A549 (cell line): ENCODE measurements around the gene SLCO3A1. TPM values are rescaled to one million over a fixed set of nuclear protein-coding genes. Genes with fewer than 3 reads are reported as not detected.

Experiments
- ATAC-seq, 2 experiments: fragments of 200-7000 bp in 1 of 2; fragments of >200 bp in 1 of 2; cut with Nextera tagmentation in 1 of 2; cut with Tn5 transposase in 1 of 2; 3 replicates each; pipeline versions ENCODE4 v1.8.0 to v1.9.1; 2018 to 2020; ENCODE audit warnings: mild to moderate bottlenecking in 1 of 2, moderate library complexity in 1 of 2
- CTCF ChIA-PET: fragments of 300-600 bp; sonication (Branson Sonifier 250); formaldehyde crosslinking; extraction: SDS; loops from one replicate; lab custom pipeline; 2021; ENCODE audit warnings: antibody characterized with exemption, inconsistent platforms; lab: Yijun Ruan, JAX
- POLR2A ChIA-PET: fragments of 350-600 bp; formaldehyde crosslinking; extraction: SDS; loops from one replicate; lab custom pipeline; 2021; ENCODE audit warnings: antibody characterized with exemption, inconsistent platforms; lab: Yijun Ruan, JAX
- DNase-seq, 2 experiments: peaks; one replicate each; pipeline versions ENCODE4 v3.0.0 to v3.0.0-alpha.2; 2011 to 2016; ENCODE audit warnings: low read depth in 1 of 2, low spot score in 1 of 2
- FAIRE-seq: peaks from 2 replicates; lab custom pipeline; 2011; peaks lifted over from hg19 to GRCh38; lab: Jason Lieb, UNC
- H3K27ac ChIP-seq, 2 experiments: fragments of >200 bp; sonication (Bioruptor Twin); formaldehyde crosslinking; 3 replicates each; pipeline ENCODE4 v1.5.1; 2016 to 2017
- H3K4me1 ChIP-seq: fragments of >200 bp; sonication (Bioruptor Twin); formaldehyde crosslinking; 3 replicates; pipeline ENCODE4 v1.6.1; 2016
- H3K4me2 ChIP-seq: fragments of >200 bp; sonication (Bioruptor Twin); formaldehyde crosslinking; 3 replicates; pipeline ENCODE4 v1.6.1; 2016
- H3K4me3 ChIP-seq: fragments of >200 bp; sonication (Bioruptor Twin); formaldehyde crosslinking; 3 replicates; pipeline ENCODE4 v1.5.1; 2016
- H3K9me3 ChIP-seq: fragments of >200 bp; sonication (Bioruptor Twin); formaldehyde crosslinking; 3 replicates; pipeline ENCODE4 v1.6.1; 2016
- CBX2 ChIP-seq: fragments of 200-600 bp; sonication (generic); IDR thresholded peaks from 2 replicates; pipeline ENCODE4 v1.6.1; 2016; ENCODE audit warnings: low read depth, mild to moderate bottlenecking, borderline replicate concordance
- CBX8 ChIP-seq: fragments of 200-600 bp; sonication (generic); IDR thresholded peaks from 2 replicates; pipeline ENCODE4 v1.6.1; 2016
- CHD2 ChIP-seq: fragments of 150-350 bp; IDR thresholded peaks from 2 replicates; pipeline ENCODE4 v1.6.1; 2014; ENCODE audit warnings: low read length; ENCODE audit not compliant: partially characterized antibody
- EHF ChIP-seq: fragments of 250-450 bp; sonication (Bioruptor Pico); IDR thresholded peaks from 2 replicates; pipeline ENCODE4 v1.5.0; 2020; ENCODE audit warnings: mild to moderate bottlenecking
- FOSB ChIP-seq: fragments of 250-450 bp; sonication (Bioruptor Pico); IDR thresholded peaks from 2 replicates; pipeline ENCODE4 v1.5.0; 2020; ENCODE audit warnings: mild to moderate bottlenecking, moderate library complexity
- HDAC2 ChIP-seq: fragments of 200-600 bp; sonication (generic); IDR thresholded peaks from 2 replicates; pipeline ENCODE4 v1.6.1; 2016
- HEYL ChIP-seq: fragments of 250-450 bp; sonication (Bioruptor Pico); IDR thresholded peaks from 2 replicates; pipeline ENCODE4 v1.8.0; 2021; ENCODE audit warnings: mild to moderate bottlenecking, moderate library complexity
- HOXB5 ChIP-seq: fragments of 250-450 bp; sonication (Bioruptor Pico); IDR thresholded peaks from 2 replicates; pipeline ENCODE4 v1.5.0; 2020; ENCODE audit warnings: mild to moderate bottlenecking, moderate library complexity
- JUN ChIP-seq, 2 experiments: fragments of >200 bp; sonication (Bioruptor Twin); formaldehyde crosslinking; IDR thresholded peaks; 2 replicates in 1 of 2; 3 replicates in 1 of 2; pipeline ENCODE4 v1.6.1; 2016 to 2017
- KDM1A ChIP-seq: fragments of 200-600 bp; sonication (generic); IDR thresholded peaks from 2 replicates; pipeline ENCODE4 v1.6.1; 2016; ENCODE audit warnings: low read depth, mild to moderate bottlenecking
- KDM5A ChIP-seq: fragments of 200-600 bp; sonication (generic); IDR thresholded peaks from 2 replicates; pipeline ENCODE4 v1.6.1; 2016; ENCODE audit warnings: antibody characterized with exemption, mild to moderate bottlenecking
- PHF8 ChIP-seq: fragments of 200-600 bp; sonication (generic); IDR thresholded peaks from 2 replicates; pipeline ENCODE4 v1.6.1; 2016; ENCODE audit warnings: low read depth, mild to moderate bottlenecking, antibody characterized with exemption, moderate library complexity, borderline replicate concordance
- POLR2A ChIP-seq: IDR thresholded peaks from 2 replicates; pipeline ENCODE4 v1.6.1; 2012; ENCODE audit warnings: mild to moderate bottlenecking, low read length
- POLR2AphosphoS2 ChIP-seq: conservative IDR thresholded peaks from 2 replicates; pipeline ENCODE4 v1.6.1; 2012; ENCODE audit warnings: low read length, improper control_type of control experiment, inconsistent platforms
- RFX5 ChIP-seq: fragments of 450-650 bp; IDR thresholded peaks from 2 replicates; pipeline ENCODE4 v1.7.1; 2014; ENCODE audit warnings: antibody characterized with exemption, mild to moderate bottlenecking, moderate library complexity
- TFCP2L1 ChIP-seq: fragments of 250-450 bp; sonication (Bioruptor Pico); IDR thresholded peaks from 2 replicates; pipeline ENCODE4 v1.5.0; 2021; ENCODE audit warnings: mild to moderate bottlenecking
- TP53 ChIP-seq: fragments of 250-450 bp; sonication (Bioruptor Pico); IDR thresholded peaks from 2 replicates; pipeline ENCODE4 v1.5.0; 2021; ENCODE audit warnings: mild to moderate bottlenecking, moderate library complexity
- ZNF302 ChIP-seq: fragments of 250-450 bp; sonication (Bioruptor Pico); IDR thresholded peaks from 2 replicates; pipeline ENCODE4 v1.9.0; 2021; ENCODE audit warnings: inconsistent platforms, mild to moderate bottlenecking, moderate library complexity
- WGBS: methylation state at CpG from one replicate; pipeline ENCODE4 v1.1.6; 2017; ENCODE audit errors: missing lambda C conversion rate; 5-methylcytosine and 5-hydroxymethylcytosine counted together
- polyA plus RNA-seq, 4 experiments: library from polyadenylated mRNA; depleted of rRNA in 3 of 4; stranded (reverse); fragments of >200 nt; fragmentation: RNase III in 1 of 4; extraction: RNeasy Plus Mini Kit Qiagen cat#74134 plus additional on column Dnase treatment in 1 of 4; gene quantifications; 2 replicates in 3 of 4; 3 replicates in 1 of 4; pipeline ENCODE4 v1.2.3, GENCODE V29; 2011 to 2017
- TF ChIP-seq, protein P1 (sequence below): fragments of 450-650 bp; IDR thresholded peaks from 2 replicates; pipeline ENCODE4 v1.6.1; 2014; ENCODE audit warnings: antibody characterized with exemption
- TF ChIP-seq, protein P2 (sequence below): fragments of 150-350 bp; IDR thresholded peaks from 2 replicates; pipeline ENCODE4 v1.6.1; 2014; ENCODE audit warnings: low read depth, mild to moderate bottlenecking, low read length
- TF ChIP-seq, protein P3 (sequence below): IDR thresholded peaks from 2 replicates; pipeline ENCODE4 v1.6.1; 2012
- TF ChIP-seq, protein P4 (sequence below): IDR thresholded peaks from 2 replicates; pipeline ENCODE4 v1.6.1; 2012; ENCODE audit warnings: low read depth, borderline replicate concordance

SLCO3A1 gene
- polyA plus RNA-seq, 2 of the 4 experiments (the other 2 are of a cell fraction), result 16.8 to 17.0 TPM

DNA sequence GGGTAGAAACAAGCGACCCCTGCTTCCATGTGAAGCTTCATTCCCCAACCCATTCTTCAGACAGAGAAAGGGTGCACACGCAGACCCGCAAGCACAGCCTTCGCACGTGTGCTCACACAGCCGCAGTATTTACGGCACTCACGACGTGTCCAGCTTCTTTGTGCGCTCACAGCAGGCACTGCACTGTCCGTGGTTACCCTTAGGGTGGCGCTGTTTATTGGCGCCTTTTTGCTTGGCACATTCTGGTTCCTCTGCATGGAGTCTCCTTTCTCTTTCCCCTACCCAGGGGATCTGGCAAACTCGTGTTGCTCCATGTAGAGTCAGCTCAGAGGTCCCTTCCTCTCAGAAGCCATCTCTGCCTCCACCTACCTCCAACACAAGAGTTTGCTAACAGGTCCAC, 115.1 kb downstream of the SLCO3A1 start:
- 87% methylated on average over 14 of the region's 14 CpGs for WGBS

DNA sequence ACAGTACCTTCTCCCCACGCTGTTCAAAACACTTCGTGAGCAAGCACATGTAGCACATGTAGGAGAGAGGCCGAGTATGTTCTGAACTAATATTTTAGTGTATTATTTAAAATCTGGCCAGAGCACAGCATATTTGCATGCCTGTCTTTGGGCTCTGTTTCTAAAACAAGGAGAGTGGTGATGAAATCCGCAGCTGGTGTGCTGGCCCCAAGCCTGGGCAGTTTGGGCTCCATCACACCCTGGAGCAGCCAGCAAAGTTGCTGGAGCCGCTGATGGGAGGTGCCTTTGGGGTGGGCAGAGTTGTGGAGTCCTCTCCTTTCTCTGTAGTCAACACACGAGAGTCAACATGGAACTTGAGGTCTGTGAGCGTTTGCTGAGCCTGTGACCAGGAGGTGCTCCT, 116.6 kb downstream of the SLCO3A1 start:
- H3K27ac ChIP-seq, result peak overlapping the region in 1 of 2 experiments; percentile 12; a peak in 1 of 6 replicates
- ChIA-PET POLR2A (no interaction called here), CTCF (interaction anchor here (1.5 to 7.2 kb wide), 2 partner anchors 11 to 108 kb away, joined by 6 to 52 read pairs; no protein-coding TSS in a partner anchor)
- H3K4me2 ChIP-seq, result no peak overlapping the region
- FAIRE-seq, result no peak
- no peak overlapping the region for H3K4me3 ChIP-seq
- no peak for DNase-seq
- no peaks in the 10 kb centered on the region for H3K9me3 ChIP-seq
- 78% methylated on average over 7 of the region's 7 CpGs for WGBS
- TF ChIP-seq, protein P1, sequence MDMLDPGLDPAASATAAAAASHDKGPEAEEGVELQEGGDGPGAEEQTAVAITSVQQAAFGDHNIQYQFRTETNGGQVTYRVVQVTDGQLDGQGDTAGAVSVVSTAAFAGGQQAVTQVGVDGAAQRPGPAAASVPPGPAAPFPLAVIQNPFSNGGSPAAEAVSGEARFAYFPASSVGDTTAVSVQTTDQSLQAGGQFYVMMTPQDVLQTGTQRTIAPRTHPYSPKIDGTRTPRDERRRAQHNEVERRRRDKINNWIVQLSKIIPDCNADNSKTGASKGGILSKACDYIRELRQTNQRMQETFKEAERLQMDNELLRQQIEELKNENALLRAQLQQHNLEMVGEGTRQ, result no peak
- no peak for TF ChIP-seq ZNF302 (CRISPR knock-in tag)
- no peak for TF ChIP-seq POLR2A
- TF ChIP-seq FOSB (CRISPR knock-in tag), result no peak
- no peak for TF ChIP-seq TFCP2L1 (CRISPR knock-in tag)
- TF ChIP-seq CBX8, result no peak
- no peak for TF ChIP-seq CHD2
- no peak for ATAC-seq
- peaks cover 51% of the 10 kb centered on the region for H3K4me1 ChIP-seq

More for the DNA sequence above, 115.1 kb downstream of the SLCO3A1 start:
- Histone ChIP-seq H3K9me3 (no peaks in the 10 kb centered on the region), H3K4me3 (no peak overlapping the region), H3K27ac (peak overlapping the region in 1 of 2 experiments; percentile 37; a peak in 2 of 6 replicates), H3K4me1 (peaks cover 41% of the 10 kb centered on the region), H3K4me2 (no peak overlapping the region)
- no peak for FAIRE-seq
- ATAC-seq, result no peak
- ChIA-PET POLR2A (no interaction called here), CTCF (interaction anchor here (0.6 to 7.2 kb wide), 6 partner anchors 13 to 120 kb away, joined by 3 to 52 read pairs (median 8); partner anchors contain the start of gene SLCO3A1)
- TF ChIP-seq PHF8, result no peak
- TF ChIP-seq HEYL (CRISPR knock-in tag), result no peak
- no peak for TF ChIP-seq RFX5
- TF ChIP-seq HOXB5, result no peak
- TF ChIP-seq, protein P2, sequence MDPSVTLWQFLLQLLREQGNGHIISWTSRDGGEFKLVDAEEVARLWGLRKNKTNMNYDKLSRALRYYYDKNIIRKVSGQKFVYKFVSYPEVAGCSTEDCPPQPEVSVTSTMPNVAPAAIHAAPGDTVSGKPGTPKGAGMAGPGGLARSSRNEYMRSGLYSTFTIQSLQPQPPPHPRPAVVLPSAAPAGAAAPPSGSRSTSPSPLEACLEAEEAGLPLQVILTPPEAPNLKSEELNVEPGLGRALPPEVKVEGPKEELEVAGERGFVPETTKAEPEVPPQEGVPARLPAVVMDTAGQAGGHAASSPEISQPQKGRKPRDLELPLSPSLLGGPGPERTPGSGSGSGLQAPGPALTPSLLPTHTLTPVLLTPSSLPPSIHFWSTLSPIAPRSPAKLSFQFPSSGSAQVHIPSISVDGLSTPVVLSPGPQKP, result no peak
- TF ChIP-seq, protein P3, sequence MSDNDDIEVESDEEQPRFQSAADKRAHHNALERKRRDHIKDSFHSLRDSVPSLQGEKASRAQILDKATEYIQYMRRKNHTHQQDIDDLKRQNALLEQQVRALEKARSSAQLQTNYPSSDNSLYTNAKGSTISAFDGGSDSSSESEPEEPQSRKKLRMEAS, result no peak
- no peak for TF ChIP-seq KDM5A
- TF ChIP-seq POLR2AphosphoS2, result no peak
- TF ChIP-seq KDM1A, result no peak
- TF ChIP-seq TFCP2L1 (CRISPR knock-in tag), result no peak
- TF ChIP-seq, protein P1, result no peak
- TF ChIP-seq TP53 (CRISPR knock-in tag), result no peak
- TF ChIP-seq JUN (IDR thresholded peaks at IDR 0.05), result no peak
- no peak for TF ChIP-seq CBX2
- TF ChIP-seq EHF (CRISPR knock-in tag), result no peak
- no peak for TF ChIP-seq HDAC2
- TF ChIP-seq, protein P4, sequence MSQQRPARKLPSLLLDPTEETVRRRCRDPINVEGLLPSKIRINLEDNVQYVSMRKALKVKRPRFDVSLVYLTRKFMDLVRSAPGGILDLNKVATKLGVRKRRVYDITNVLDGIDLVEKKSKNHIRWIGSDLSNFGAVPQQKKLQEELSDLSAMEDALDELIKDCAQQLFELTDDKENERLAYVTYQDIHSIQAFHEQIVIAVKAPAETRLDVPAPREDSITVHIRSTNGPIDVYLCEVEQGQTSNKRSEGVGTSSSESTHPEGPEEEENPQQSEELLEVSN, result no peak
- TF ChIP-seq POLR2A, result no peak
- DNase-seq, result no peak
